GM12878 (cell line): ENCODE results near the gene ATP8B1. TPM values are rescaled to one million over a fixed set of nuclear protein-coding genes. Genes with fewer than 3 reads are reported as not detected.

Experiments used
- ATAC-seq: fragments of 200-7000 bp; cut with Tn5 transposase; 3 replicates; pipeline ENCODE4 v1.9.1; 2020; ENCODE audit warnings: mild to moderate bottlenecking, moderate library complexity
- BruUV-seq: library from RNA; stranded (reverse); fragments of 400-500 nt; replicated peaks from 2 replicates; lab custom pipeline; 2021; lab: Mats Ljungman, UMichigan
- CTCF ChIA-PET: fragments of 300-600 bp; sonication (Branson Sonifier 250); formaldehyde crosslinking; extraction: SDS; loops from one replicate; lab custom pipeline; 2021; ENCODE audit warnings: inconsistent platforms; lab: Yijun Ruan, JAX
- POLR2A ChIA-PET: fragments of 350-600 bp; formaldehyde crosslinking; extraction: SDS; loops from one replicate; lab custom pipeline; 2021; ENCODE audit warnings: inconsistent platforms; lab: Charles Lee
- RAD21 ChIA-PET: fragments of 300-600 bp; sonication (Branson Sonifier 250); formaldehyde crosslinking; loops from one replicate; lab custom pipeline; 2023; ENCODE audit warnings: antibody characterized with exemption; ENCODE audit not compliant: unreplicated experiment; lab: Charles Lee
- SMC1A ChIA-PET: fragments of 300-600 bp; sonication (Branson Sonifier 250); formaldehyde crosslinking; loops from one replicate; lab custom pipeline; 2023; ENCODE audit not compliant: unreplicated experiment, uncharacterized antibody; lab: Charles Lee
- DNase-seq: peaks from one replicate; pipeline ENCODE4 v3.0.0-alpha.2; 2011; ENCODE audit warnings: low read depth, low spot score
- FAIRE-seq: peaks from 3 replicates; lab custom pipeline; 2011; peaks lifted over from hg19 to GRCh38; lab: Jason Lieb, UNC
- H2AFZ ChIP-seq: 2 replicates; pipeline ENCODE4 v1.6.0; 2011; ENCODE audit warnings: low read depth, low read length, control low read depth; ENCODE audit not compliant: control insufficient read depth
- H3K27ac ChIP-seq: 2 replicates; pipeline ENCODE4 v1.5.1; 2011; ENCODE audit warnings: control low read depth; ENCODE audit not compliant: control insufficient read depth, insufficient read depth
- H3K27me3 ChIP-seq, 2 experiments: replicated peaks in 1 of 2; 2 replicates each; pipeline versions ENCODE4 v1.6.0 to v1.6.1; 2011; ENCODE audit warnings: low read length in 1 of 2; ENCODE audit not compliant: control insufficient read depth in 2 of 2, insufficient read depth in 2 of 2
- H3K36me3 ChIP-seq, 2 experiments: 2 replicates each; pipeline ENCODE4 v1.5.1; 2011; ENCODE audit warnings: low read length in 1 of 2; ENCODE audit not compliant: control insufficient read depth in 2 of 2, insufficient read depth in 2 of 2
- H3K4me1 ChIP-seq: 2 replicates; pipeline ENCODE4 v1.6.1; 2011; ENCODE audit warnings: mild to moderate bottlenecking, low read length, moderate library complexity, mixed read lengths; ENCODE audit not compliant: control insufficient read depth, insufficient read depth
- H3K4me2 ChIP-seq: 2 replicates; pipeline ENCODE4 v1.6.0; 2011; ENCODE audit warnings: control low read depth; ENCODE audit not compliant: control insufficient read depth, insufficient read depth
- H3K4me3 ChIP-seq: fragments of 200-600 bp; sonication (generic); 2 replicates; pipeline ENCODE4 v1.5.1; 2016
- H3K79me2 ChIP-seq: 2 replicates; pipeline ENCODE4 v1.6.0; 2011; ENCODE audit warnings: low read length; ENCODE audit not compliant: control insufficient read depth, insufficient read depth
- H3K9ac ChIP-seq: 2 replicates; pipeline ENCODE4 v1.8.0; 2011; ENCODE audit warnings: low read length, control low read depth, mixed read lengths; ENCODE audit not compliant: control insufficient read depth, insufficient read depth
- H3K9me3 ChIP-seq: replicated peaks from 3 replicates; pipeline ENCODE4 v1.5.1; 2011; ENCODE audit warnings: mild to moderate bottlenecking, low read length; ENCODE audit not compliant: control insufficient read depth, insufficient read depth
- H4K20me1 ChIP-seq: 2 replicates; pipeline ENCODE4 v1.6.0; 2011; ENCODE audit not compliant: control insufficient read depth, insufficient read depth
- ASH2L ChIP-seq: fragments of 300-600, 200-600 bp; sonication (generic); IDR thresholded peaks from 2 replicates; pipeline ENCODE4 v1.6.1; 2017; ENCODE audit warnings: low read depth, mild to moderate bottlenecking, borderline replicate concordance
- DPF2 ChIP-seq: fragments of 450-650 bp; IDR thresholded peaks from 2 replicates; pipeline ENCODE4 v1.6.1; 2017; ENCODE audit warnings: mild to moderate bottlenecking
- HDAC2 ChIP-seq: fragments of 200-600 bp; sonication (generic); IDR thresholded peaks from 2 replicates; pipeline ENCODE4 v1.6.1; 2017
- HDGF ChIP-seq: fragments of 450-650 bp; IDR thresholded peaks from 2 replicates; pipeline ENCODE4 v1.6.1; 2016; ENCODE audit warnings: antibody characterized with exemption
- MYC ChIP-seq: IDR thresholded peaks from 2 replicates; pipeline ENCODE4 v1.6.1; 2011; ENCODE audit warnings: mild to moderate bottlenecking, low read length, moderate library complexity, inconsistent platforms; ENCODE audit not compliant: insufficient read depth, insufficient replicate concordance, insufficient read length, severe bottlenecking
- NBN ChIP-seq: fragments of 450-650 bp; IDR thresholded peaks from 2 replicates; pipeline ENCODE4 v1.6.1; 2016
- PAX5 ChIP-seq: IDR thresholded peaks from 2 replicates; pipeline ENCODE4 v1.6.1; 2011; ENCODE audit warnings: low read depth, low read length, borderline replicate concordance
- RAD51 ChIP-seq: fragments of 450-650 bp; IDR thresholded peaks from 2 replicates; pipeline ENCODE4 v1.6.1; 2016; ENCODE audit warnings: moderate library complexity, mild to moderate bottlenecking, inconsistent platforms
- SMAD1 ChIP-seq: fragments of 450-650 bp; IDR thresholded peaks from 2 replicates; pipeline ENCODE4 v1.6.1; 2018; ENCODE audit warnings: mild to moderate bottlenecking, low read depth; ENCODE audit not compliant: partially characterized antibody
- SREBF1 ChIP-seq: IDR thresholded peaks from 2 replicates; pipeline ENCODE4 v1.6.1; 2012; ENCODE audit warnings: mild to moderate bottlenecking, low read length
- WGBS: methylation state at CpG from one replicate; pipeline ENCODE4 v1.1.6; 2016; ENCODE audit warnings: low lambda C conversion rate; ENCODE audit not compliant: insufficient replicate concordance, insufficient coverage; ENCODE audit errors: missing lambda C conversion rate; 5-methylcytosine and 5-hydroxymethylcytosine counted together
- in situ Hi-C: fragments of 300-500 bp; cut with MboI; formaldehyde crosslinking; loops from 9 replicates; pipeline ENCODE4 v1.14.3; 2018; ENCODE audit warnings: mixed read lengths
- intact Hi-C: fragments of 100-400 bp; cut with micrococcal nuclease; formaldehyde crosslinking; loops from one replicate; pipeline ENCODE4 v1.14.2; 2022; ENCODE audit not compliant: unreplicated experiment
- polyA plus RNA-seq, 11 experiments: library from polyadenylated mRNA; depleted of rRNA in 4 of 11; unstranded in 6 of 11; stranded (reverse) in 5 of 11; fragments of >200 nt; fragmentation: Nextera tagmentation in 4 of 11; fragmentation: Illumina TruSeq in 1 of 11; extraction: Ambion mirVana in 4 of 11; extraction: Trizol in 1 of 11; gene quantifications; 1 replicate in 1 of 11; 2 replicates in 10 of 11; pipeline versions ENCODE4 v1.2.1 to v1.2.3, GENCODE V29; 2011 to 2016; ENCODE audit warnings: inconsistent platforms in 2 of 11, missing spikeins in 2 of 11, low read depth in 1 of 11
- total RNA-seq, 4 experiments: library from RNA; depleted of rRNA in 3 of 4; stranded (reverse); fragments of >200 nt in 3 of 4; fragmentation: Illumina TruSeq in 1 of 4; extraction: Trizol in 1 of 4; gene quantifications; 2 replicates each; pipeline versions ENCODE4 v1.2.1 to v1.2.3, GENCODE V29; 2013 to 2021
- TF ChIP-seq, protein P1 (sequence below): fragments of 450-650 bp; IDR thresholded peaks from 2 replicates; pipeline ENCODE4 v1.6.1; 2017; ENCODE audit warnings: mild to moderate bottlenecking, moderate library complexity
- TF ChIP-seq, protein P2 (sequence below): fragments of 450-650 bp; IDR thresholded peaks from 2 replicates; pipeline ENCODE4 v1.6.1; 2017; ENCODE audit warnings: mild to moderate bottlenecking, low read depth, inconsistent platforms; ENCODE audit not compliant: poor library complexity, severe bottlenecking

Gene ATP8B1
- total and polyA plus RNA-seq, 10 of the 15 experiments (the other 5 are each of a cell fraction or from before 2014, with no cell fraction given): 0.03 to 0.37 (median 0.11) TPM

DNA sequence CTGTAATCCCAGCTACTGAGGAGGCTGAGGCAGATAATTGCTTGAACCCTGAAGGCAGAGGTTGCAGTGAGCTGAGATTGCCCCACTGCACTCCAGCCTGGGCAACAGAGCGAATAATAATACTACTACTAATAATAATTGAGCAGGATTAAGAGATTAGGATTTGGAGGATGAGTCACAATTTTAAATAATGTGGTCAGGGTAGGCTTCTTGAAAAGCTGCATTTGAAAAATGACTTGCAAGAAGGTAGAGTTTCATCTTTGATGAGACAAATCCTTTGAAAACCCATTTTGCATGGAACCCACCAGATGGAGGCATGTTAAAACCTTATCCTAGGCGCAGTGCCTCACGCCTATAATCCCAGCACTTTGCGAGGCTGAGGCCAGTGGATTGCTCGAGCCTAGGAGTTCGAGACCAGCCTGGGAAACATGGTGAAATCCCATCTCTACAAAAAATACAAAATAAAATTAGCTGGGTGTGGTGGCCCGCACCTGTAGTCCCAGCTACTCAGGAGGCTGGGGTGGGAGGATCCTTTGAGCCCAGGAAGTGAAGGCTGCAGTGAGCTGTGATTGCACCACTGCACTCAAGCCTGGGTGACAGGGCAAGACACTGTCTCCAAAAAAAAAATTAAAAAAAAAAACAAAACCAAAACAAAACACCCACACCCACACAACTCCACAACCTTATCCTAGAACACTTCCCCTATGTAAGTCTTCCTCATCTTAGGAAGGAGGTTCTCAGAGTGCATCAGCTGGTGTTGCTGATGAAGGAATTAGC lies 3.3 kb upstream of the ATP8B1 start:
- in situ Hi-C loops: no loop called here
- ATAC-seq (no peak), FAIRE-seq (no peak), DNase-seq (no peak)
- ChIA-PET RAD21 (no interaction called here), CTCF (no interaction called here), POLR2A (no interaction called here), SMC1A (interaction anchor here (0.7 kb wide), 2 partner anchors 53 to 489 kb away, joined by 3 read pairs; no protein-coding TSS in a partner anchor)
- 55% methylated on average over 7 of the region's 7 CpGs for WGBS
- intact Hi-C loops: no loop called here
- Histone ChIP-seq H3K79me2 (no peaks in the 10 kb centered on the region), H3K9ac (no peak overlapping the region), H3K9me3 (no peaks in the 10 kb centered on the region; the same call in 2 of the 3 replicates), H3K4me1 (no peaks in the 10 kb centered on the region), H2AFZ (no peak overlapping the region), H3K4me3 (no peak overlapping the region), H3K36me3 (no peaks in the 10 kb centered on the region), H3K4me2 (no peak overlapping the region), H3K27ac (no peak overlapping the region), H4K20me1 (no peaks in the 10 kb centered on the region), H3K27me3 (peaks cover 13 to 21% of the 10 kb centered on the region in 2 experiments)
- BruUV-seq: no TSS peak
- no peak for TF ChIP-seq NBN

DNA sequence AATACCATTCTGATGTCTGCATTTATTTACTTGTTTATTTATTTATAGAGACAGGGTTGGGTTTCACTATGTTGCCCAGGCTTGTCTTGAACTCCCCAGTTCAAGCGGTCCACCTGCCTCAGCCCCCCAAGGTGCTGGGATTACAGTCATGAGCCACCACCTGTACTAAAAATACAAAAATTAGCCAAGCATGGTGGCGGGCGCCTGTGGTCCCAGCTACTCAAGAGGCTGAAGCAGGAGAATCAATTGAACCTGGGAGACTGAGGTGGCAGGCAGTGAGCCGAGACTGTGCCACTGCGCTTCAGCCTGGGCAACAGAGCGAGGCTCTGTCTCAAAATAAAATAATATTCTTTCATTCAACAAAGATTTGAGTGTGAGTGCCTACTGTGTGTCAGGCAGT lies 2.0 kb upstream of the ATP8B1 start:
- no peak overlapping the region for H3K27ac ChIP-seq
- no peaks in the 10 kb centered on the region for H4K20me1 ChIP-seq
- no peaks in the 10 kb centered on the region for H3K79me2 ChIP-seq
- no peaks in the 10 kb centered on the region; the same call in 2 of the 3 replicates for H3K9me3 ChIP-seq
- FAIRE-seq (no peak), DNase-seq (no peak), ATAC-seq (no peak)
- in situ Hi-C loops: no loop called here
- ChIA-PET POLR2A (no interaction called here), RAD21 (no interaction called here), SMC1A (no interaction called here), CTCF (no interaction called here)
- no peaks in the 10 kb centered on the region for H3K36me3 ChIP-seq
- H2AFZ ChIP-seq: no peak overlapping the region
- H3K4me3 ChIP-seq: no peak overlapping the region
- H3K27me3 ChIP-seq: peaks cover 13 to 25% of the 10 kb centered on the region in 2 experiments
- no peak overlapping the region for H3K9ac ChIP-seq
- no peak overlapping the region for H3K4me2 ChIP-seq
- intact Hi-C loops: no loop called here
- BruUV-seq: no TSS peak
- WGBS: 29% methylated on average over 6 of the region's 6 CpGs
- no peaks in the 10 kb centered on the region for H3K4me1 ChIP-seq
- no peak for TF ChIP-seq MYC
- TF ChIP-seq DPF2: no peak
- TF ChIP-seq, protein P1, sequence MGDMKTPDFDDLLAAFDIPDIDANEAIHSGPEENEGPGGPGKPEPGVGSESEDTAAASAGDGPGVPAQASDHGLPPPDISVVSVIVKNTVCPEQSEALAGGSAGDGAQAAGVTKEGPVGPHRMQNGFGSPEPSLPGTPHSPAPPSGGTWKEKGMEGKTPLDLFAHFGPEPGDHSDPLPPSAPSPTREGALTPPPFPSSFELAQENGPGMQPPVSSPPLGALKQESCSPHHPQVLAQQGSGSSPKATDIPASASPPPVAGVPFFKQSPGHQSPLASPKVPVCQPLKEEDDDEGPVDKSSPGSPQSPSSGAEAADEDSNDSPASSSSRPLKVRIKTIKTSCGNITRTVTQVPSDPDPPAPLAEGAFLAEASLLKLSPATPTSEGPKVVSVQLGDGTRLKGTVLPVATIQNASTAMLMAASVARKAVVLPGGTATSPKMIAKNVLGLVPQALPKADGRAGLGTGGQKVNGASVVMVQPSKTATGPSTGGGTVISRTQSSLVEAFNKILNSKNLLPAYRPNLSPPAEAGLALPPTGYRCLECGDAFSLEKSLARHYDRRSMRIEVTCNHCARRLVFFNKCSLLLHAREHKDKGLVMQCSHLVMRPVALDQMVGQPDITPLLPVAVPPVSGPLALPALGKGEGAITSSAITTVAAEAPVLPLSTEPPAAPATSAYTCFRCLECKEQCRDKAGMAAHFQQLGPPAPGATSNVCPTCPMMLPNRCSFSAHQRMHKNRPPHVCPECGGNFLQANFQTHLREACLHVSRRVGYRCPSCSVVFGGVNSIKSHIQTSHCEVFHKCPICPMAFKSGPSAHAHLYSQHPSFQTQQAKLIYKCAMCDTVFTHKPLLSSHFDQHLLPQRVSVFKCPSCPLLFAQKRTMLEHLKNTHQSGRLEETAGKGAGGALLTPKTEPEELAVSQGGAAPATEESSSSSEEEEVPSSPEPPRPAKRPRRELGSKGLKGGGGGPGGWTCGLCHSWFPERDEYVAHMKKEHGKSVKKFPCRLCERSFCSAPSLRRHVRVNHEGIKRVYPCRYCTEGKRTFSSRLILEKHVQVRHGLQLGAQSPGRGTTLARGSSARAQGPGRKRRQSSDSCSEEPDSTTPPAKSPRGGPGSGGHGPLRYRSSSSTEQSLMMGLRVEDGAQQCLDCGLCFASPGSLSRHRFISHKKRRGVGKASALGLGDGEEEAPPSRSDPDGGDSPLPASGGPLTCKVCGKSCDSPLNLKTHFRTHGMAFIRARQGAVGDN: no peak
- TF ChIP-seq HDAC2: no peak
- no peak for TF ChIP-seq RAD51
- no peak for TF ChIP-seq HDGF
- no peak for TF ChIP-seq ASH2L
- TF ChIP-seq PAX5: no peak
- TF ChIP-seq, protein P2, sequence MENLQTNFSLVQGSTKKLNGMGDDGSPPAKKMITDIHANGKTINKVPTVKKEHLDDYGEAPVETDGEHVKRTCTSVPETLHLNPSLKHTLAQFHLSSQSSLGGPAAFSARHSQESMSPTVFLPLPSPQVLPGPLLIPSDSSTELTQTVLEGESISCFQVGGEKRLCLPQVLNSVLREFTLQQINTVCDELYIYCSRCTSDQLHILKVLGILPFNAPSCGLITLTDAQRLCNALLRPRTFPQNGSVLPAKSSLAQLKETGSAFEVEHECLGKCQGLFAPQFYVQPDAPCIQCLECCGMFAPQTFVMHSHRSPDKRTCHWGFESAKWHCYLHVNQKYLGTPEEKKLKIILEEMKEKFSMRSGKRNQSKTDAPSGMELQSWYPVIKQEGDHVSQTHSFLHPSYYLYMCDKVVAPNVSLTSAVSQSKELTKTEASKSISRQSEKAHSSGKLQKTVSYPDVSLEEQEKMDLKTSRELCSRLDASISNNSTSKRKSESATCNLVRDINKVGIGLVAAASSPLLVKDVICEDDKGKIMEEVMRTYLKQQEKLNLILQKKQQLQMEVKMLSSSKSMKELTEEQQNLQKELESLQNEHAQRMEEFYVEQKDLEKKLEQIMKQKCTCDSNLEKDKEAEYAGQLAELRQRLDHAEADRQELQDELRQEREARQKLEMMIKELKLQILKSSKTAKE: no peak
- no peak for TF ChIP-seq SMAD1
- no peak for TF ChIP-seq SREBF1
